ENCODE results near the gene TDRD15. TPM values are rescaled to one million over a fixed set of nuclear protein-coding genes. Genes with fewer than 3 reads are reported as not detected.

The TDRD15 gene
- total and polyA plus RNA-seq, 2 donors, result 0.05 to 0.07 TPM

Other genes starting within 250 kb of the TDRD15 start
- 0.09 TPM for gene APOB, start 79.9 kb upstream of the TDRD15 start, total RNA-seq
- 0.07 TPM for gene APOB, start 79.9 kb upstream of the TDRD15 start, polyA plus RNA-seq

All from thymus (tissue), 2 donors.